ENCODE results near the gene PRDM16. TPM values are rescaled to one million over a fixed set of nuclear protein-coding genes. Genes with fewer than 3 reads are reported as not detected.

The PRDM16 gene
- polyA plus RNA-seq, 6 donors from 2014 or later: not detected

DNA sequence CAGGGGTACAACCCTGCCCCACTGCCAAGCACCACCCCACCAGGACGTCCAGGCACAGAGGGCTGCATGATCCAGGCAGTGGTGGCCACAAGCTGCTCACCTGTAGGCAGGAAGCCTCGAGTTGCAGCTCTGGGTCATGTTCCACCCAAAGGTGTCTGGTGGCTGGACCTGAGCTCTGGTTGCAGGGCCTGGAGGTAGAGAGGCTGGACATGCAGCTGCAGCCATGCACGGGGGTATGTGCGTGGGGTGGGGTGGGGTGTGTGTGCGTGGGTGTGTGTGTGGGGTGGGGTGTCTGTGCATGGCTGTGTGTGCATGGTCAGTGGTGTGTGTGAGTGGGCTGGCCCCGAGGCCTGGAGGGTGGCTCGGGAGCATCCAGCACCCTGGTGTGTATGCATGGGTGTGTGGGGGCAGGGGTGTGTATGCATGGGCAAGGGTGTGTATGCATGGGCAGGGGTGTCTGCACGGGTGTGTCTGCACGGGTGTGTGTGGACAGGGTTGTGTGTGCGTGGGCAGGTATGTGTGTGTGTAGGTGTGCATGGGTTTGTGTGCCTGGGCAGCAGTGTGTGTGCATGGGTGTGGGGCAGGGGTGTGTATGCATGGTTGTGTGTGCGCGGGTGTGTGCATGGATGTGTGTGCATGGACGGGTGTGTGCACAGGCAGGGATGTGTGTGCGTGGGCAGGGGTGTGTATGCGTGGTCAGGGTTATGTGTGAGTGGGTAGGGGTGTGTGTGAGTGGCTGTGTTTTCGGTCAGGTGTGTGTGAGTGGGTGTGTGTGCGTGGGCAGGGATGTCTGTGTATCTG is 401.0 kb downstream of the PRDM16 start:
- Mint-ChIP-seq H3K4me3 (no peak overlapping the region), H3K27ac (peak overlapping the region in 1 of 6 donors; percentile 81), H3K36me3 (no peaks in the 10 kb centered on the region), H3K9me3 (no peaks in the 10 kb centered on the region), H3K4me1 (peaks cover 4 to 7% (median 6%) of the 10 kb centered on the region in 3 donors), H3K27me3 (peaks cover 0 to 8% (median 6%) of the 10 kb centered on the region in 3 donors)
- DNase-seq (no peak), ATAC-seq (ENCODE audit: low read depth in 2 of 2) (no peak)

DNA sequence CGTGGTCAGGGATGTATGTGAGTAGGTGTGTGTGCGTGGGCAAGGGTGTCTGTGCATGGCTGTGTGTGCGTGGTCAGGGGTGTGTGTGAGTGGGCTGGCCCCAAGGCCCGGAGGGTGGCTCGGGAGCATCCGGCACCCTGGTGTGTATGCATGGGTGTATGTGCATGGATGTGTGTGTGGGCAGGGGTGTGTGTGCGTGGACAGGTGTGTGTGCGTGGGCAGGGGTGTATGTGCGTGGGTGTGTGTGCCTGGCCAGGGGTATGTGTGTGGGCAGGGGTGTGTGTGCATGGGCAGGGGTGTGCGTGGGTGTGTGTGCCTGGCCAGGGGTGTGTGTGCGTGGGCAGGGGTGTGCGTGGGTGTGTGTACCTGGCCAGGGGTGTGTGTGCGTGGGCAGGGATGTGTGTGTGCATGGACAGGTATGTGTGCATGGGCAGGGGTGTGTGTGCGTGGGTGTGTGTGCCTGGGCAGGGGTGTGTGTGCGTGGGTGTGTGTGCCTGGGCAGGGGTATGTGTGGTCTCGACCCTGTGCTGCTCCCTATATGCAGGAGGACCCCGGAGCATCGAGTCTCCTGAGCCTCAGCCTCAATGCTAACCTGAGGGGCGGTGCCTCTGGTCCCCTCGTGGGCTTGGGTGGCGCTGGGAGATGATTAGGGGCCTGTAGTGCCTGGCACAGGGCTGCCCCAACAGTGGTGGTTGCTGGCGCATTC is 401.8 kb downstream of the PRDM16 start:
- DNase-seq: no peak
- Mint-ChIP-seq H3K36me3 (no peaks in the 10 kb centered on the region), H3K27me3 (peaks cover 0 to 6% (median 3%) of the 10 kb centered on the region in 3 donors), H3K9me3 (no peaks in the 10 kb centered on the region), H3K4me3 (no peak overlapping the region), H3K4me1 (peaks cover 2 to 7% (median 6%) of the 10 kb centered on the region in 3 donors), H3K27ac (peak overlapping the region in 1 of 6 donors; percentile 81)
- ATAC-seq (ENCODE audit: low read depth in 2 of 2): no peak

DNA sequence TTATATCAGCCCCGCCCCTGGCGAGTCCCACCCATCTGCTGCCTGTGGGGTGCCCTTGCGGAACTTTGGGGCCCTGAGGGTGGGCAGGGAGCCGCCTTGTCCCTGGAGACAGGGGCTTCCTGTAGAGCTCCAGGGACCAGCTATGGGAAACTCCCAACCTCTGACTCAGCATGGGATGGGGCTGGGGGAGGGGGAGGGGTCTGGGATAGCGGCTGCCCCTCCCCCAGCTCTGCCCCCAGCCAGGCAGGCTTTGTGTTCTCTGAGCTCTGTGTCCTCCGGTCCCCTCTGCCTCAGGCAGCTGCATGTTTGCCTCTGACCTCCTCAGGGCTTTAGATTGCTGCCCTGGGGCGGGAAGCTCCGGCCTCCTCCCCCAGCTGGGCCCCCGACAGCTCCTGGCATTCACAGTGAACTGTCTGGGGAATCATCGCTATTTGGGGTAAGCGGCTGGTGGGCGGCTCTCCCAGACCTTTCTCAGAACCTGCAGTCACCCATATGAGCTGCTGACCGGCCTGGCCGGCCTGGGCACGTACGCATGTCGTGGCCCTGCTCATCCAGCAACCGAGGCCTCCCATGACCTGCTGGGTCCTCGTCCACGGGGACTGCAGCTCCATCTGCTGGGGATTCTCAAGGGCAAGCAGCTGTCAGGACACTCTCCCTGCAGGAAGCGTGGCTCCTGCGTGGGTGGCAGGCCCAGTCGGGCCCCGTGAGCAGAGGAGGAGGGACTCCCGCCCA is 402.5 kb downstream of the PRDM16 start:
- H3K9me3 Mint-ChIP-seq: no peaks in the 10 kb centered on the region
- H3K4me3 Mint-ChIP-seq: no peak overlapping the region
- no peaks in the 10 kb centered on the region for H3K36me3 Mint-ChIP-seq
- H3K27ac Mint-ChIP-seq: no peak overlapping the region
- DNase-seq: no peak
- peaks cover 0 to 7% (median 0%) of the 10 kb centered on the region in 3 donors for H3K4me1 Mint-ChIP-seq
- peaks cover 0 to 6% (median 0%) of the 10 kb centered on the region in 3 donors for H3K27me3 Mint-ChIP-seq
- no peak for ATAC-seq (ENCODE audit: low read depth in 2 of 2)

DNA sequence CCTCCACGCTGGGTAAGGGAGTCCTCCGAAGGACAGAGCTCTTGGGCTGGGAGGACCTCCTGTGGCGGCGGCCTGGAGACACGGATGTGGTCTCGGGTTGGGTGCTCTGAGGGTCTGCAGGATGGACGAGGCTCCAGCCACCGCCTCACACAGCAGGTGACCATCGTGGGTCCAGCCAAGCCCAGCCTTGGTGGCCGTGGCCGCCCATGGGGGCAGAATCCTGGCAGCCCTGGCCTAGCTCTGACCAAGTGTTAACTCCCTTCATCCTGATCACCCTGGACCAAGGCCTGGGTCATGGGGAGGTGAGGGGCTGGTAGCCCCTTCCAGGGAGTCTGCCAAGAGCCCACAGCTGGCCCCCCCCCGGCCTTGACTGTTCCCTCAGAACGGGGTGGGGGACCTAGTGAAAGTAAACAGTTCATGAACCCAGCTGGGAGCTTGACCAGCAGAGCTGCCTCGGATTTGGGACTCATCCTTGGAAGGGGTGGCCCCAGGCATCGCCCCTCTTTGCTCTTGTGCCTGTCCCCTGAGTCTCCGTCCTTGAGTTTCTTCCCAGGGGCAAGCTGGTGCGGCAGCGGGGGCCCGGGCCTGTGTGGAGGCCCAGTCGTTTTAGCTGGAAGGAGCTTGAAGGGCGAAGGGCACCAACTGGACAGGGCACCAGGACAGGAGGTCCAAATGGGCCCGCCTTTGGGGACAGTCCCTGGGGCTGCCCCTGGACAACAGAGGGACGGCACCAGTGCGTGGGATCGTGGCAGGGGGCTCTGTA is 403.3 kb downstream of the PRDM16 start:
- H3K9me3 Mint-ChIP-seq: no peaks in the 10 kb centered on the region
- no peak overlapping the region for H3K27ac Mint-ChIP-seq
- peaks cover 0 to 6% (median 0%) of the 10 kb centered on the region in 3 donors for H3K27me3 Mint-ChIP-seq
- H3K4me1 Mint-ChIP-seq: peaks cover 0 to 7% (median 0%) of the 10 kb centered on the region in 3 donors
- ATAC-seq (ENCODE audit: low read depth in 2 of 2) (no peak), DNase-seq (no peak)
- no peak overlapping the region for H3K4me3 Mint-ChIP-seq
- H3K36me3 Mint-ChIP-seq: no peaks in the 10 kb centered on the region

DNA sequence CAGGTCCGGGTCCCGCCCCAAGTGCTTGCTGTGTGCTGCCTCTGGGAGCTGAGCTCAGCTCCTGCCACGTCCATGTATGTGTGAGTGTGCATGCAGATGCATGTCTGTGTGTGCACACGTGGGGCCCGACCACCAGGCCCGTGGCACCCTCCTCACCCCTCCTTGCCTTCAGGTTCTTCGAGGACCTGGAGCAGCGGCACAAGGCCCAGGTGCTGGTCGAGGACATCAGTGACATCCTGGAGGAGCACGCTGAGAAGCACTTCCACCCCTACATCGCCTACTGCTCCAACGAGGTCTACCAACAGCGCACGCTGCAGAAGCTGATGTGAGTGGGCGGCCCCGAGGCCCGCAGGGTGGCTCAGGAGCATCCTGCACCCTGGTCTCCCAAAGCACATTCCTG is 403.9 kb downstream of the PRDM16 start:
- H3K4me3 Mint-ChIP-seq: no peak overlapping the region
- ATAC-seq (ENCODE audit: low read depth in 2 of 2): no peak
- H3K36me3 Mint-ChIP-seq: no peaks in the 10 kb centered on the region
- DNase-seq: no peak
- no peaks in the 10 kb centered on the region for H3K9me3 Mint-ChIP-seq
- H3K4me1 Mint-ChIP-seq: peaks cover 0 to 7% (median 0%) of the 10 kb centered on the region in 3 donors
- H3K27ac Mint-ChIP-seq: no peak overlapping the region
- H3K27me3 Mint-ChIP-seq: peaks cover 0 to 6% (median 0%) of the 10 kb centered on the region in 3 donors

DNA sequence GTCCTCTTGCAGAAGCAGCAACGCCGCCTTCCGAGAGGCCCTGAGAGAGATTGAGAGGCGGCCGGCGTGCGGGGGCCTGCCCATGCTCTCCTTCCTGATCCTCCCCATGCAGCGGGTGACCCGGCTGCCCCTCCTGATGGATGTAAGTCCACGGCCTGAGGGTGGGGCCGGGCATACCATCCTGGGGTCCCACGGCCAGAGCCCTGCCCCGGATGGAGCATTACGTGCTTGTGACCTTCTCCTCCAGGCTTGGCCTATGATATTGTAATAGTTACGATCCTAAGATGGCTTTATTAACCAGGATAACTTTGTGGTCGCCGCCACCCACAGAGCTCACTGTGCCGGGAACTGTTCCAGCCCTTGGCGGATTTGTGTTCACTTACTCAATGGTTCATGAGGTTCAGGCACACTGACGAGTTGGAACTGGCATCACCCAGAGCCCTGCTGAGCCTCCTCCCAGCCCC is 404.4 kb downstream of the PRDM16 start:
- ATAC-seq (ENCODE audit: low read depth in 2 of 2) (no peak), DNase-seq (no peak)
- Mint-ChIP-seq H3K36me3 (no peaks in the 10 kb centered on the region), H3K9me3 (no peaks in the 10 kb centered on the region), H3K4me1 (peaks cover 0 to 7% (median 0%) of the 10 kb centered on the region in 3 donors), H3K27ac (no peak overlapping the region), H3K4me3 (no peak overlapping the region), H3K27me3 (peaks cover 0 to 6% (median 0%) of the 10 kb centered on the region in 3 donors)

DNA sequence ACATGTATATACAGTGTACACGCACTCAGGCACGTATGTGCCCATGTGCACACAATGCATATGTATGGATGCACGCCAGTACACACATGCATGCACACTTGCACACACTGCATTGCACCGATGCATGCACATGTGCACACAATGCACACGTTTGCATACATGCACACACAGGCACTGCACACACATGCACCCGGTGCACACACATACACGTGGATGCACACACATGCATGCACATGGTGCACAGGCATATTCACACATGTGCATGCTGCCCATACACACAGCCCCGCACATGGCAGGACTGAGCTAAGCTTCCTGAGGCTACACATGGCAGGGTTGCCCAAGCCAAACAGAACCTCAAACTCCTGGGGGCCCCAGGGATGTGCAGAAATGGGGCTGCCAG is 405.0 kb downstream of the PRDM16 start:
- H3K36me3 Mint-ChIP-seq: no peaks in the 10 kb centered on the region
- ATAC-seq (ENCODE audit: low read depth in 2 of 2) (no peak), DNase-seq (no peak)
- H3K9me3 Mint-ChIP-seq: no peaks in the 10 kb centered on the region
- no peak overlapping the region for H3K27ac Mint-ChIP-seq
- peaks cover 0 to 6% (median 0%) of the 10 kb centered on the region in 3 donors for H3K27me3 Mint-ChIP-seq
- H3K4me1 Mint-ChIP-seq: peaks cover 0 to 7% (median 0%) of the 10 kb centered on the region in 3 donors
- no peak overlapping the region for H3K4me3 Mint-ChIP-seq

DNA sequence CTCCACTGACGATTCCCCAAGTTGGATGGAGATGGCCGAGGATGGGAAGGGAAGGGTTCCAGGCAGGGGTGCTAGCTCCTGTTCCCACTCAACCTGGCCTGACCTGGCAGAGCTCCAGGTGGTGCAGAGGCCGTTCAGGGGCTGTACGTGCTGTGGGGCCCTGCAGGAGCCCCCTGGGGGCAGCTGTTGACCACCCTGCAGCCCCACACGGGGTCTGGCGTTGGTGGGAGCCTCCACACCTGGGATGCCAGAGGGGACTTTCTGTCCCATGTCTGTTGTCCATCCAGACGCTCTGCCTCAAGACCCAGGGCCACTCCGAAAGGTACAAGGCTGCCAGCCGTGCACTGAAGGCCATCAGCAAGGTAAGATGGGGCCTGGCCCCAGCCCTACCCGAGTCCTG is 405.4 kb downstream of the PRDM16 start:
- Mint-ChIP-seq H3K4me1 (peaks cover 0 to 7% (median 0%) of the 10 kb centered on the region in 3 donors), H3K27me3 (peaks cover 0 to 6% (median 0%) of the 10 kb centered on the region in 3 donors), H3K4me3 (no peak overlapping the region), H3K36me3 (no peaks in the 10 kb centered on the region), H3K27ac (no peak overlapping the region), H3K9me3 (no peaks in the 10 kb centered on the region)
- ATAC-seq (ENCODE audit: low read depth in 2 of 2): no peak
- no peak for DNase-seq

DNA sequence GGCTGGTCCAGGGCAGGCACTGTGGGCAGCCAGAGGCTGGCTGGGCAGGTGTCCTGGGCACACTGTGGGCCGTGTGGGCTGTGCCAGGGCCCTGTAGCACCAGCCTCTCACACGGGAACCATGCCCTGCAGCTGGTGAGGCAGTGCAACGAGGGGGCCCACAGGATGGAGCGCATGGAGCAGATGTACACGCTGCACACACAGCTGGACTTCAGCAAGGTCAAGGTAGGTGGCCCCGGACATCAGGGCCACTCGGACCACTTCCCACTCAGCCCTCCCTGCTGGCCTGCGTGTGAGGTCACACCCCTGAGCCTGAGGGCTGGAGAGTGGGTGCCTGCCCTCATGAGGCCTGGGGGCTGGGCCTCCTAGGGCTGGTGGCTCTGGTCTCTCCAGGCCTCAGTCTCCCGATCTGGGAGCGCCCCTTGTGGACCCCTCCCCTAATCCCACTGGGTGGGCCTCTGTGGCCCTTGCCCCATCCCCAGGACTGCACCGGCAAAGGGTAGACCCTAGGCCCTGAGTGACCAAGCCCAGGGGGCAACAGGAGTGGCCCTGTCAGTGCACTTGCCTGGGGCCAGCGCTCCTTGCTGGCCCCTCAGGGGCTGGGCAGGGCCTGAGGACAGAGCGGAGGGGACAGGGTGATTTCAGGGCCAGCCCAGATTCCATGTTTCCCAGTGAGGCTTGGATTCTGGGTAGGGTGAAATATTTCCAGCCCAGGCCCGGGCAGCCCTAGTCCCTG is 407.0 kb downstream of the PRDM16 start:
- H3K4me3 Mint-ChIP-seq: no peak overlapping the region
- no peak for ATAC-seq (ENCODE audit: low read depth in 2 of 2)

DNA sequence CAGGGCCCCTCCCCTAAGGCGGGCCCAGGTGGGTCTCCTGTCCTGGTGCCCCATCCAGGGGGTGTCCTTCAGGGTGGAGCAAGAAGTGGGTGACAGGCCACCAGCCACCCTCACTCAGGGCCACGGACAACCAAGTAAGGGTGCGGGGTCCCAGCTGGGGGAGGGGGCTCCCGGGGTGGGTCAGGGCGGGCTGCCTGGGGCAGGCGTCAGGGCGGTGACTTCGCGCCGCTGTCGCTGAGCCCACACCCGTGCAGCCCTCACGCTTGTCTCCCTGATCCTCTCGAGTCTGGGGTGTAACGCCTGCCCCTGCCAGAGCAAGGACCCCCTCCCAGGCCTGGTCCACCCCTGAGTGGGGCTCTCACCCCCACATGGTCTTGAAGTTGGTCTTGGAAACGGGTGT is 407.7 kb downstream of the PRDM16 start:
- Mint-ChIP-seq H3K27ac (no peak overlapping the region), H3K9me3 (no peaks in the 10 kb centered on the region), H3K27me3 (peaks cover 0 to 8% (median 0%) of the 10 kb centered on the region in 3 donors), H3K4me3 (no peak overlapping the region), H3K4me1 (no peaks in the 10 kb centered on the region), H3K36me3 (no peaks in the 10 kb centered on the region)
- DNase-seq (no peak), ATAC-seq (ENCODE audit: low read depth in 2 of 2) (no peak)

More for the DNA sequence above, 407.0 kb downstream of the PRDM16 start:
- H3K9me3 Mint-ChIP-seq: no peaks in the 10 kb centered on the region
- H3K4me1 Mint-ChIP-seq: no peaks in the 10 kb centered on the region
- no peak for DNase-seq
- no peaks in the 10 kb centered on the region for H3K36me3 Mint-ChIP-seq
- H3K27me3 Mint-ChIP-seq: peaks cover 0 to 8% (median 0%) of the 10 kb centered on the region in 3 donors
- no peak overlapping the region for H3K27ac Mint-ChIP-seq

DNA sequence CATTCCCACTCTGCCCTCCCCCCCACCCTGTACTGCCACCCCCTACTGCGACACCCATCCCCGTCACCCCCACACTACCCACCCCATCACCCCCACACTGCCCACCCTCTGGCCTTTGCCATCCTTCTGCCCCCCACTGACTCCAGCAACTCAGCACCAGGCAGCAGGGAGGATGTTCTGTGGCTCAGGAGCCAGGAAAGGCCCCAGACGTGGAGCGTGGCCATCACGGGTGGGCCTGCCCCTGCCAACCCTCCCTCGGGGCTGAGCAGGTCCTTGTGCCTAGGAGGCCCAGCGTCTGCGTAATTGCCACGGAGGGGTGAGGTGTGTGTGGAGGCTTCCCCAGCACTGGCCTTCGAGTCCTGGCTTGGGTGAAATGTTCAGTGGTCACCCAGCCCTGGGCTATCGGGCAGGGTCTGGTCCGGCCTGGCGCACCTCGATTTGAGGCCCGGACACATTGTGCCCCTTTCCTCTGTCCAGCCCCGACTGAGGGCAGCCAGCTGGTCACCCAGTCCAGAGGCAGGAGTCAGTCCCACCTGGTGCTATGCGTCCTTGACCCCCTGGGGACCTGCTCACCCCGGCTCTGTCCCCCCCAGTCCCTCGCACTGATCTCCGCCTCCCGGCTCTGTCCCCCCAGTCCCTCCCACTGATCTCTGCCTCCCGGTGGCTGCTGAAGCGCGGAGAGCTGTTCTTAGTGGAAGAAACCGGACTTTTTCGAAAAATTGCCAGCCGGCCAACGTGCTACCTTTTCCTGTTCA is 408.4 kb downstream of the PRDM16 start:
- no peak overlapping the region for H3K27ac Mint-ChIP-seq
- no peak for ATAC-seq (ENCODE audit: low read depth in 2 of 2)
- H3K4me1 Mint-ChIP-seq: no peaks in the 10 kb centered on the region
- H3K4me3 Mint-ChIP-seq: no peak overlapping the region
- no peaks in the 10 kb centered on the region for H3K9me3 Mint-ChIP-seq
- peaks cover 0 to 8% (median 0%) of the 10 kb centered on the region in 3 donors for H3K27me3 Mint-ChIP-seq
- no peak for DNase-seq
- no peaks in the 10 kb centered on the region for H3K36me3 Mint-ChIP-seq

DNA sequence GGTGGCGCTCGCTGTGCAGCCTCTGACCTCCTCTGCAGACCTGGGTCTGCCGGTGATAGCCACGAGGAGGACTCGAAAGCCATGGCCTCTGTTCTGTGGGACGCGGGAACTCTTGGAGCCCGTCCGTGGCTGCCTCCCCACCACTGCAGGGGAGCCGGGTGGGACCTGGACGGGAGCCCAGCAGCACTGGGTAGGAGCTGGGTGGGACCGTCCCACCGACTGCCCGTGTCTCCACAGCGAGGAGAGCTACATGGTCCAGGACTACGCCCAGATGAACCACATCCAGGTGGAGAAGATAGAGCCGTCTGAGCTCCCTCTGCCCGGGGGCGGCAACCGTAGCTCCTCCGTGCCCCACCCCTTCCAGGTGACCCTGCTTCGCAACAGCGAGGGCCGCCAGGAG is 409.2 kb downstream of the PRDM16 start:
- Mint-ChIP-seq H3K36me3 (no peaks in the 10 kb centered on the region), H3K27me3 (peaks cover 0 to 8% (median 0%) of the 10 kb centered on the region in 3 donors), H3K4me3 (no peak overlapping the region), H3K9me3 (no peaks in the 10 kb centered on the region), H3K27ac (no peak overlapping the region), H3K4me1 (no peaks in the 10 kb centered on the region)
- DNase-seq (no peak), ATAC-seq (ENCODE audit: low read depth in 2 of 2) (no peak)

Measured in naive B cell (primary cell).